ENCODE data around the gene SLITRK5.

The SLITRK5 gene, protein sequence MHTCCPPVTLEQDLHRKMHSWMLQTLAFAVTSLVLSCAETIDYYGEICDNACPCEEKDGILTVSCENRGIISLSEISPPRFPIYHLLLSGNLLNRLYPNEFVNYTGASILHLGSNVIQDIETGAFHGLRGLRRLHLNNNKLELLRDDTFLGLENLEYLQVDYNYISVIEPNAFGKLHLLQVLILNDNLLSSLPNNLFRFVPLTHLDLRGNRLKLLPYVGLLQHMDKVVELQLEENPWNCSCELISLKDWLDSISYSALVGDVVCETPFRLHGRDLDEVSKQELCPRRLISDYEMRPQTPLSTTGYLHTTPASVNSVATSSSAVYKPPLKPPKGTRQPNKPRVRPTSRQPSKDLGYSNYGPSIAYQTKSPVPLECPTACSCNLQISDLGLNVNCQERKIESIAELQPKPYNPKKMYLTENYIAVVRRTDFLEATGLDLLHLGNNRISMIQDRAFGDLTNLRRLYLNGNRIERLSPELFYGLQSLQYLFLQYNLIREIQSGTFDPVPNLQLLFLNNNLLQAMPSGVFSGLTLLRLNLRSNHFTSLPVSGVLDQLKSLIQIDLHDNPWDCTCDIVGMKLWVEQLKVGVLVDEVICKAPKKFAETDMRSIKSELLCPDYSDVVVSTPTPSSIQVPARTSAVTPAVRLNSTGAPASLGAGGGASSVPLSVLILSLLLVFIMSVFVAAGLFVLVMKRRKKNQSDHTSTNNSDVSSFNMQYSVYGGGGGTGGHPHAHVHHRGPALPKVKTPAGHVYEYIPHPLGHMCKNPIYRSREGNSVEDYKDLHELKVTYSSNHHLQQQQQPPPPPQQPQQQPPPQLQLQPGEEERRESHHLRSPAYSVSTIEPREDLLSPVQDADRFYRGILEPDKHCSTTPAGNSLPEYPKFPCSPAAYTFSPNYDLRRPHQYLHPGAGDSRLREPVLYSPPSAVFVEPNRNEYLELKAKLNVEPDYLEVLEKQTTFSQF

GRCh38 chr13:87671031-87671752, at the start of gene SLITRK5:
TSS of gene SLITRK5 (plus strand) at chr13:87671371. CDS start at chr13:87675389, 4,018 bp downstream.
- in situ Hi-C loops (cut with MboI; ENCODE audit: low sequenced_read_pairs) = no loop called here

- in situ Hi-C loops (cut with MboI; ENCODE audit: low sequenced_read_pairs) = no loop called here
Observed at GRCh38 chr13:87622971-87623370, 48.2 kb upstream of the SLITRK5 start.

DNA sequence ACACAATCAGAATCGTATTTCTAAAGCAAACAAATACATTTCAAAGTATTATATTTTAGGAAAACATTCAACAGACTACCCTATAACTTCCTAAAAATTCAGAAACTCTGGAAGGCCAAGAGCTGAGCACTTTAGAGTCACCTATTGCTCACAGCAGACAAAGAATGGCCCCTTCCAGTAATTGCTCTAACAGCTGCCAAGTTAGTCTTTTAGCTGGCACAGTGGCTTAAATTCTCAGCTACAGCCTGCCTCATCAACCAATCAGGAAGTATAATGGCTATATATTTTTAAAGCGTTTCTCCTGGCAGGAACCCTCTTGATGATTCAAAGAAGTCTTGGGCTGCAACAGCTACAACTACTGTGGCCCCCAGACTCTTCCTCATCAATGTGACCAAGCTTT, 14.9 kb upstream of the SLITRK5 start:
- in situ Hi-C loops (cut with MboI; ENCODE audit: low sequenced_read_pairs) = no loop called here

- in situ Hi-C loops (cut with MboI; ENCODE audit: low sequenced_read_pairs) = no loop called here
Observed at GRCh38 chr13:87661471-87661870, 9.7 kb upstream of the SLITRK5 start.

GRCh38 chr13:87666831-87667230, 4.3 kb upstream of the SLITRK5 start:
- in situ Hi-C loops (cut with MboI; ENCODE audit: low sequenced_read_pairs) = no loop called here

DNA sequence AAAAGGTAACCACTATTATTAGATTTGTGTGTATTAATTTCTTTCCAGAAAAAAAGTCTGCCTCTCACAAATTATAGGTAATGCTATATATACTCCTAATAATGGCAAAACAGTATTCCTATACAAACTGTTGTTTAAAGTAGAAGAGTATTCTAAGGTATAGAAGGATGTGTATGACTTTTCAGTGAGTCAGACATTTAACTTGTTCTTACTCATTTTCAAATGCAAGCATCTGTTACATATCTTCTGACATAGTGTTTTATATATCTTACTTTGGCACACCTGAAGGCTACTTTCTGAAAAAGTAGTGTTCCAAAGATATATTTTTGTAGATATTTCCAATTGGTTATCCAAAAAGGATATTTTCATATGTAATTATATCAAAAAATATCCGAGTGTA, 3.5 kb upstream of the SLITRK5 start:
- in situ Hi-C loops (cut with MboI; ENCODE audit: low sequenced_read_pairs) = no loop called here

DNA sequence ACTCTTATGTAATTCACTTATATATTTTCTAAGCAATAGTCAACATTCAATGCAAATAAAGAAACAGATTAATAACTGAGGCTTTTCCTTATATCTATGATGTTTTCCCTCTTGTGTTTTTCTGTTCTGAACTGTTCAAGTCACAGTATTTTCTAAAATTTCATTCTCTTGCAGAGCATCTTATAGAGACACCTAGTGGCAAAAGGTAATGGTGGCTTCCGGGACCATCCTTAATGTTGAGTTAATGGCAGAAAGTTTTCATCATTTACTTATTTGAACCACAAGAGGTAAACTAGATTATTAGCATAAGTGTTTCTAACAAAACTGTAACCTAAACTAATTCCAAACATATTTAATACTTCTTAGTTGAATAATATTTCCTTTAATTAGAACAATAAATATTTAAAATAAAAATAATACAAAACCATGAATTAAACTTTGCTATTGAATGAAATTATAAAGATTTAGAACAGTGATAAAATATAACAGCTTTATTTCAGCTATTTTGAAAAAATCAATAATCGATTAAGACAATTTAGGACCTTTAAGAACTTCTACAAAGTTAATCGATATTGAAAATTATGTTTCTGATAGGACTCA, 1.7 kb upstream of the SLITRK5 start:
- in situ Hi-C loops (cut with MboI; ENCODE audit: low sequenced_read_pairs) = no loop called here

DNA sequence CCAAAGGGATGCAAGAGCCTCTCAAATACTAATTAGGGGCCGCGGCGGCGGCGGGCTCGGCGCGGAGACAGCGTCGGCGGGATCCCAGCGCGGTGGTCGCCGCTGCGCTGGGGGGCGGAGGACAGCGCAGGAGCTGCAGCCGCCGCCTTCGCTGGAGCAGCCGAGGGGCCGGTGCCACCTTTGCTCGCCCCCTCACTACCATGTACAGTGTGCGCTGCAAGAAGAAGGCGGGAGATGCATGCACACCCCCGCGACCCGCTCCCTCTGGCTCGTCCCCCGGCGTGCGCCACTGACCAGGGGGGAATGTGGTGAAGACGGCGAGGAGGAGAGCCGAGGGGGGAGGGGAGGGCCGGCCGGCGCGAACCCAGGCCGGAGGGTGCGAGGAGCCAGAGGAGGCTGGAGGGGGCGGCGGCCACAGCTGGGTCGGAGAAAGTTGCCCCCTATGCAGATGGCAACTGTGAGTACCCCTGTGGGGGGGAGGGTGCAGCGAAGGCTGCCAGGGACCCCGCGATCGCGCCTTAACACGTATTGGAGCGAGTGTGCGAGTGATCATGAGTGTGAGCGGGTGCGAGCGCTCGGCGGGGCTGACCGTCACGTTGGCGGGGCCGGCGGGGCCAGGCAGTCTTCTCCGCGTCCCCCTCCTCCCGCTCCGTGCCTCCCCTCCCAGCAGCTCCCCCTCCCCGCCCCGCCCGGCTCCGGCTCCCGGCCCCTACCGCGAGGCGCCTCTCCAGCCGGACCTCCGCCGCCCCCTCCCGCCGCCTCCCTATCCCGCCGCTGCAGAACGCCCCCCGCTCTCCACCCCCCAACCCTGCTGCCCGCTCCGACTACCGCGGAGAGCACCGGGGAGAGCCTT, 808 bp downstream of the SLITRK5 start:
- in situ Hi-C loops (cut with MboI; ENCODE audit: low sequenced_read_pairs) = no loop called here

DNA sequence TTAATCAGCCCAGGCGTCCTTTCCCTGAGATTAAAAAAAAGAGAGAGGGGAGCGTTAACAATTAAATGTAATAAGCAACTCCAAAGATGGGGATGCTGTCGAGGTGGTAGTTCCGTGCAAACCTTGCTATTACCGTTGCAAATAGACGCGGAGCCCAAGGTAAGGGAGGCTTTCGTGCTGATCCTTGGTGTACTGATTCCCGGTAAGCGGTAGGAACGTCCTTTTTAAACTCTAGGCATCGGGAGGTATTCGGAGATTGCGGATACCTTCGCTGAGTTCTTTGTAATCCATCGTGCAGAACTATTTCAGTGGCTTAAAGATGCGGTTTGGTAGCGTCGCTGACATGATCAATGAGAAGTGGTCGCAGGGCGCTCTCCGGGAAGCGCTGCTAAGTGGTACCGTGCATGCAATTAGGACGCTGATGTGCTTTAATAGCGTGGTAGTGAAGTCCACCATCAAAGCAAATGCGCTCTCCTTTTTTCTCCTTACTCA, 3.1 kb downstream of the SLITRK5 start:
- in situ Hi-C loops (cut with MboI; ENCODE audit: low sequenced_read_pairs) = no loop called here

DNA sequence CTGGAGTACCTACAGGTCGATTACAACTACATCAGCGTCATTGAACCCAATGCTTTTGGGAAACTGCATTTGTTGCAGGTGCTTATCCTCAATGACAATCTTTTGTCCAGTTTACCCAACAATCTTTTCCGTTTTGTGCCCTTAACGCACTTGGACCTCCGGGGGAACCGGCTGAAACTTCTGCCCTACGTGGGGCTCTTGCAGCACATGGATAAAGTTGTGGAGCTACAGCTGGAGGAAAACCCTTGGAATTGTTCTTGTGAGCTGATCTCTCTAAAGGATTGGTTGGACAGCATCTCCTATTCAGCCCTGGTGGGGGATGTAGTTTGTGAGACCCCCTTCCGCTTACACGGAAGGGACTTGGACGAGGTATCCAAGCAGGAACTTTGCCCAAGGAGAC, 4.7 kb downstream of the SLITRK5 start:
- in situ Hi-C loops (cut with MboI; ENCODE audit: low sequenced_read_pairs) = no loop called here

DNA sequence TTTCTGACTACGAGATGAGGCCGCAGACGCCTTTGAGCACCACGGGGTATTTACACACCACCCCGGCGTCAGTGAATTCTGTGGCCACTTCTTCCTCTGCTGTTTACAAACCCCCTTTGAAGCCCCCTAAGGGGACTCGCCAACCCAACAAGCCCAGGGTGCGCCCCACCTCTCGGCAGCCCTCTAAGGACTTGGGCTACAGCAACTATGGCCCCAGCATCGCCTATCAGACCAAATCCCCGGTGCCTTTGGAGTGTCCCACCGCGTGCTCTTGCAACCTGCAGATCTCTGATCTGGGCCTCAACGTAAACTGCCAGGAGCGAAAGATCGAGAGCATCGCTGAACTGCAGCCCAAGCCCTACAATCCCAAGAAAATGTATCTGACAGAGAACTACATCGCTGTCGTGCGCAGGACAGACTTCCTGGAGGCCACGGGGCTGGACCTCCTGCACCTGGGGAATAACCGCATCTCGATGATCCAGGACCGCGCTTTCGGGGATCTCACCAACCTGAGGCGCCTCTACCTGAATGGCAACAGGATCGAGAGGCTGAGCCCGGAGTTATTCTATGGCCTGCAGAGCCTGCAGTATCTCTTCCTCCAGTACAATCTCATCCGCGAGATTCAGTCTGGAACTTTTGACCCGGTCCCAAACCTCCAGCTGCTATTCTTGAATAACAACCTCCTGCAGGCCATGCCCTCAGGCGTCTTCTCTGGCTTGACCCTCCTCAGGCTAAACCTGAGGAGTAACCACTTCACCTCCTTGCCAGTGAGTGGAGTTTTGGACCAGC, 5.3 kb downstream of the SLITRK5 start:
- in situ Hi-C loops (cut with MboI; ENCODE audit: low sequenced_read_pairs) = no loop called here

DNA sequence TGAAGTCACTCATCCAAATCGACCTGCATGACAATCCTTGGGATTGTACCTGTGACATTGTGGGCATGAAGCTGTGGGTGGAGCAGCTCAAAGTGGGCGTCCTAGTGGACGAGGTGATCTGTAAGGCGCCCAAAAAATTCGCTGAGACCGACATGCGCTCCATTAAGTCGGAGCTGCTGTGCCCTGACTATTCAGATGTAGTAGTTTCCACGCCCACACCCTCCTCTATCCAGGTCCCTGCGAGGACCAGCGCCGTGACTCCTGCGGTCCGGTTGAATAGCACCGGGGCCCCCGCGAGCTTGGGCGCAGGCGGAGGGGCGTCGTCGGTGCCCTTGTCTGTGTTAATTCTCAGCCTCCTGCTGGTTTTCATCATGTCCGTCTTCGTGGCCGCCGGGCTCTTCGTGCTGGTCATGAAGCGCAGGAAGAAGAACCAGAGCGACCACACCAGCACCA, 5.9 kb downstream of the SLITRK5 start:
- in situ Hi-C loops (cut with MboI; ENCODE audit: low sequenced_read_pairs) = no loop called here

GRCh38 chr13:87677496-87678371, 6.6 kb downstream of the SLITRK5 start:
- in situ Hi-C loops (cut with MboI; ENCODE audit: low sequenced_read_pairs) = no loop called here

DNA sequence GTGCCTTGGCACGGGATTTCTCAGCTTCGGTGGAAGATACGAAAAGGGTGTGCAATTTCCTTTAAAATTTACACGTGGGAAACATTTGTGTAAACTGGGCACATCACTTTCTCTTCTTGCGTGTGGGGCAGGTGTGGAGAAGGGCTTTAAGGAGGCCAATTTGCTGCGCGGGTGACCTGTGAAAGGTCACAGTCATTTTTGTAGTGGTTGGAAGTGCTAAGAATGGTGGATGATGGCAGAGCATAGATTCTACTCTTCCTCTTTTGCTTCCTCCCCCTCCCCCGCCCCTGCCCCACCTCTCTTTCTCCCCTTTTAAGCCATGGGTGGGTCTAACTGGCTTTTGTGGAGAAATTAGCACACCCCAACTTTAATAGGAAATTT, 7.2 kb downstream of the SLITRK5 start:
- in situ Hi-C loops (cut with MboI; ENCODE audit: low sequenced_read_pairs) = no loop called here

- in situ Hi-C loops (cut with MboI; ENCODE audit: low sequenced_read_pairs) = no loop called here
Observed at GRCh38 chr13:87680298-87680697, 9.1 kb downstream of the SLITRK5 start.

- in situ Hi-C loops (cut with MboI; ENCODE audit: low sequenced_read_pairs) = no loop called here
Observed at GRCh38 chr13:87684850-87685742, 13.9 kb downstream of the SLITRK5 start.

DNA sequence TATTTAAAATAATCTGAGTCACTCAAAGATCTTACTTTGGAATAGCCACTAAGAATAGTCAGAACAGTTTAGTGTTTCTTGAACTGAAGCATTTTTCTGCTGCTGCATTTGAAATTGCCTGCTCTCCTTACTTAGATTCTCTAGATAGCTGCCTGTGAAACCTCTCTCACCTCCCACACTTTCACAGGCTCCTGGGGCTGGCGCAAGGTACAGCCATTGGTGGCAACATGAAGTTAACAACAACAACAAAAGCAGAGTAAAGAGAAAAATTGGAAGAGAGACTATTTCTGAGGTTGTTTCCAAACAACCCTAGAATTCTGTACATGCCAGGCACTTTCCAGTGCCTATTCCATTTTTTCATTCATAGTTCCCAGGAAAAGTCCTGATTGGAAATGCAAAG, 25.3 kb downstream of the SLITRK5 start:
- in situ Hi-C loops (cut with MboI; ENCODE audit: low sequenced_read_pairs) = no loop called here

Measured in HL-60/S4 (cell line).